ENCODE data around the gene UQCC2. TPM values are rescaled to one million over a fixed set of nuclear protein-coding genes. Genes with fewer than 3 reads are reported as not detected.

UQCC2 gene
- total and polyA plus RNA-seq, 4 donors: 6.8 to 75.9 (median 22.4) TPM

GRCh38 chr6:33656844-33657243, 54.7 kb downstream of the UQCC2 start:
- H3K4me1 ChIP-seq (ENCODE audit: control insufficient read depth in 4 of 4, insufficient read depth in 4 of 4, low read length in 3 of 4): no peaks in the 10 kb centered on the region
- H3K36me3 ChIP-seq (ENCODE audit: control insufficient read depth in 4 of 4, insufficient read depth in 3 of 4, low read depth in 1 of 4, low read length in 3 of 4): no peaks in the 10 kb centered on the region
- TF ChIP-seq TAF1 (conservative IDR thresholded peaks at IDR 0.05) (no peak), HNF4G (IDR thresholded peaks at IDR 0.05) (no peak), FOXA1 (IDR thresholded peaks at IDR 0.05) (no peak), CTCF (IDR thresholded peaks at IDR 0.05; ENCODE audit: low read depth, low read length, missing input control) (no peak), ZBTB33 (IDR thresholded peaks at IDR 0.05) (no peak), NR2F2 (IDR thresholded peaks at IDR 0.05) (no peak), ATF3 (IDR thresholded peaks at IDR 0.05) (no peak), EGR1 (IDR thresholded peaks at IDR 0.05; ENCODE audit: low read depth in 2 of 2) (no peak), RXRA (IDR thresholded peaks at IDR 0.05) (no peak), YY1 (IDR thresholded peaks at IDR 0.05) (no peak), REST (IDR thresholded peaks at IDR 0.05) (no peak), JUND (IDR thresholded peaks at IDR 0.05) (no peak), FOXA2 (IDR thresholded peaks at IDR 0.05) (no peak)
- no peak overlapping the region for H3K27ac ChIP-seq (ENCODE audit: low read depth in 1 of 2, low read length in 2 of 2)
- H3K9ac ChIP-seq (ENCODE audit: low read depth in 1 of 2, low read length in 2 of 2): no peak overlapping the region
- no peaks in the 10 kb centered on the region for H3K9me3 ChIP-seq (ENCODE audit: control insufficient read depth in 4 of 4, low read length in 3 of 4)
- H3K4me3 ChIP-seq (ENCODE audit: low read depth in 1 of 3, low read length in 3 of 3): no peak overlapping the region
- no peaks in the 10 kb centered on the region for H3K27me3 ChIP-seq (ENCODE audit: control insufficient read depth in 4 of 4, insufficient read depth in 4 of 4, low read length in 3 of 4)
- no peak for DNase-seq (ENCODE audit: low spot score)
- 80% methylated on average over 5 of the region's 5 CpGs for whole genome bisulfite sequencing

- 68% methylated on average over 5 of the region's 5 CpGs for WGBS
- Histone ChIP-seq H3K27ac (ENCODE audit: low read depth in 1 of 2, low read length in 2 of 2) (no peak overlapping the region), H3K9ac (ENCODE audit: low read depth in 1 of 2, low read length in 2 of 2) (no peak overlapping the region), H3K9me3 (ENCODE audit: control insufficient read depth in 4 of 4, low read length in 3 of 4) (no peaks in the 10 kb centered on the region), H3K36me3 (ENCODE audit: control insufficient read depth in 4 of 4, insufficient read depth in 3 of 4, low read depth in 1 of 4, low read length in 3 of 4) (no peaks in the 10 kb centered on the region), H3K4me3 (ENCODE audit: low read depth in 1 of 3, low read length in 3 of 3) (no peak overlapping the region), H3K27me3 (ENCODE audit: control insufficient read depth in 4 of 4, insufficient read depth in 4 of 4, low read length in 3 of 4) (no peaks in the 10 kb centered on the region), H3K4me1 (ENCODE audit: control insufficient read depth in 4 of 4, insufficient read depth in 4 of 4, low read length in 3 of 4) (no peaks in the 10 kb centered on the region)
- TF ChIP-seq ATF3 (IDR thresholded peaks at IDR 0.05) (no peak), JUND (IDR thresholded peaks at IDR 0.05) (no peak), MAX (IDR thresholded peaks at IDR 0.05) (no peak), FOXA2 (IDR thresholded peaks at IDR 0.05) (no peak), RXRA (IDR thresholded peaks at IDR 0.05) (no peak), ZBTB33 (IDR thresholded peaks at IDR 0.05) (no peak), GABPA (IDR thresholded peaks at IDR 0.05 in 1 of 2, conservative IDR thresholded peaks at IDR 0.05 in 1 of 2) (no peak), RAD21 (IDR thresholded peaks at IDR 0.05) (no peak), EGR1 (IDR thresholded peaks at IDR 0.05; ENCODE audit: low read depth in 2 of 2) (no peak), TAF1 (conservative IDR thresholded peaks at IDR 0.05) (no peak), HNF4A (conservative IDR thresholded peaks at IDR 0.05) (no peak)
- DNase-seq (ENCODE audit: low spot score): no peak
Measured at GRCh38 chr6:33654831-33655554, 56.5 kb downstream of the UQCC2 start.

Data from liver (tissue), 9 donors.